GM12878 (cell line): ENCODE data around the gene SLC6A7.

ENCODE experiments used
- BMI1 ChIP-seq: fragments of 450-650 bp; IDR thresholded peaks from 2 replicates; pipeline ENCODE4 v1.6.1; 2016; ENCODE audit warnings: mild to moderate bottlenecking, moderate library complexity, borderline replicate concordance
- CHD1 ChIP-seq: IDR thresholded peaks from 2 replicates; pipeline ENCODE4 v1.6.1; 2012; ENCODE audit warnings: low read depth, low read length, improper control_type of control experiment
- CHD2 ChIP-seq: IDR thresholded peaks from 2 replicates; pipeline ENCODE4 v1.6.1; 2011; ENCODE audit warnings: low read depth, low read length, improper control_type of control experiment, borderline replicate concordance
- EZH2 ChIP-seq: IDR thresholded peaks from 2 replicates; pipeline ENCODE4 v1.6.1; 2012; ENCODE audit warnings: low read depth, mild to moderate bottlenecking, control low read depth, inconsistent platforms, low read length, borderline replicate concordance; ENCODE audit not compliant: control insufficient read depth
- KLF5 ChIP-seq: fragments of 450-650 bp; IDR thresholded peaks from 2 replicates; pipeline ENCODE4 v1.6.1; 2014; ENCODE audit warnings: mild to moderate bottlenecking; ENCODE audit not compliant: partially characterized antibody
- NFYB ChIP-seq: IDR thresholded peaks from 2 replicates; pipeline ENCODE4 v1.6.1; 2011; ENCODE audit warnings: low read depth, mild to moderate bottlenecking, low read length, improper control_type of control experiment, moderate library complexity; ENCODE audit not compliant: insufficient read depth
- NRF1 ChIP-seq: conservative IDR thresholded peaks from 2 replicates; pipeline ENCODE4 v1.6.1; 2011; ENCODE audit warnings: mild to moderate bottlenecking, low read depth, low read length, improper control_type of control experiment
- POLR2A ChIP-seq: IDR thresholded peaks from 2 replicates; pipeline ENCODE4 v1.6.1; 2011; ENCODE audit warnings: low read depth, mild to moderate bottlenecking, low read length
- RB1 ChIP-seq: fragments of 450-650 bp; formaldehyde crosslinking; IDR thresholded peaks from 2 replicates; pipeline ENCODE4 v1.6.1; 2017; ENCODE audit warnings: mild to moderate bottlenecking, borderline replicate concordance
- SP1 ChIP-seq: IDR thresholded peaks from one replicate; pipeline ENCODE4 v1.6.1; 2011; ENCODE audit warnings: low read depth, low read length
- TF ChIP-seq, protein P1 (sequence below), 3 experiments: IDR thresholded peaks in 2 of 3; conservative IDR thresholded peaks in 1 of 3; 2 replicates each; pipeline ENCODE4 v1.5.1; 2011; ENCODE audit warnings: low read depth in 3 of 3, low read length in 3 of 3, mild to moderate bottlenecking in 3 of 3, control low read depth in 2 of 3, moderate library complexity in 2 of 3, inconsistent platforms in 1 of 3, mixed read lengths in 1 of 3; ENCODE audit not compliant: control insufficient read depth in 2 of 3, insufficient read depth in 1 of 3; ENCODE audit errors: extremely low read depth in 1 of 3

DNA sequence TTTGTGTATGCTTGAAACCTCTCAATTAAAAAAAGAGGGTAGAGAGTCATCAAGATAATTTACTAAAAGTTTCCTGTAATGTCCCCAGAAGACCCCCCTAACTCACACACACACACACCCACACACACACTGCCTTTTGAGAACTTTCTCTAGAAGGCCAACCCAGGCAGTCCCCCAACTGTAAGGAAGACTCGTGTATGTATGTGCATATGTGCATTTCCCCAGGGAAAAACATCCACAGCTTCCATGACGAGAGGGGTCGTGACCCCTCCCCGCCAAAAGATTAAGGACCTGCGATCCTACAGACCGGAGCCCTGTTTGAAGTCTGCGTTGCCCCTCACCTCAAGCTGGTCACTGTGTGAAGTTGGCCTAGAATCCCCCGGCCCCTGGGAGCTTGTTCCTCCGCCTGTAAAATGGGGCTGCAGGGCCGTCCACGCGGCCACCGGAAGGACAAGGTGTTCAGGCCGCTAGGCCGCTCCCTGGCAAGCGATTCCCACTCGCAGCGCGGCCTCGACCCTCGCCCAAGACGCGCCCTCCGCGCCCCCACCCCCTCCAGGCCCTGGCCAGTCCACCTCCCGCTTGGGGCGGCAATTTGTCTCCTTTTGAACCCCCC is 23.7 kb upstream of the SLC6A7 start:
- TF ChIP-seq NRF1 (no peak), EZH2 (no peak), POLR2A (no peak), CHD2 (no peak), KLF5 (no peak), NFYB (no peak), RB1 (no peak), BMI1 (no peak), SP1 (no peak), CHD1 (no peak)
- TF ChIP-seq, protein P1, sequence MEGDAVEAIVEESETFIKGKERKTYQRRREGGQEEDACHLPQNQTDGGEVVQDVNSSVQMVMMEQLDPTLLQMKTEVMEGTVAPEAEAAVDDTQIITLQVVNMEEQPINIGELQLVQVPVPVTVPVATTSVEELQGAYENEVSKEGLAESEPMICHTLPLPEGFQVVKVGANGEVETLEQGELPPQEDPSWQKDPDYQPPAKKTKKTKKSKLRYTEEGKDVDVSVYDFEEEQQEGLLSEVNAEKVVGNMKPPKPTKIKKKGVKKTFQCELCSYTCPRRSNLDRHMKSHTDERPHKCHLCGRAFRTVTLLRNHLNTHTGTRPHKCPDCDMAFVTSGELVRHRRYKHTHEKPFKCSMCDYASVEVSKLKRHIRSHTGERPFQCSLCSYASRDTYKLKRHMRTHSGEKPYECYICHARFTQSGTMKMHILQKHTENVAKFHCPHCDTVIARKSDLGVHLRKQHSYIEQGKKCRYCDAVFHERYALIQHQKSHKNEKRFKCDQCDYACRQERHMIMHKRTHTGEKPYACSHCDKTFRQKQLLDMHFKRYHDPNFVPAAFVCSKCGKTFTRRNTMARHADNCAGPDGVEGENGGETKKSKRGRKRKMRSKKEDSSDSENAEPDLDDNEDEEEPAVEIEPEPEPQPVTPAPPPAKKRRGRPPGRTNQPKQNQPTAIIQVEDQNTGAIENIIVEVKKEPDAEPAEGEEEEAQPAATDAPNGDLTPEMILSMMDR (IDR thresholded peaks at IDR 0.05 in 2 of 3, conservative IDR thresholded peaks at IDR 0.05 in 1 of 3; ENCODE audit: control insufficient read depth in 2 of 3, extremely low read depth in 1 of 3, insufficient read depth in 1 of 3, low read depth in 3 of 3, low read length in 3 of 3) = no peak
